ENCODE data around the gene ATP6V0E1.

DNA sequence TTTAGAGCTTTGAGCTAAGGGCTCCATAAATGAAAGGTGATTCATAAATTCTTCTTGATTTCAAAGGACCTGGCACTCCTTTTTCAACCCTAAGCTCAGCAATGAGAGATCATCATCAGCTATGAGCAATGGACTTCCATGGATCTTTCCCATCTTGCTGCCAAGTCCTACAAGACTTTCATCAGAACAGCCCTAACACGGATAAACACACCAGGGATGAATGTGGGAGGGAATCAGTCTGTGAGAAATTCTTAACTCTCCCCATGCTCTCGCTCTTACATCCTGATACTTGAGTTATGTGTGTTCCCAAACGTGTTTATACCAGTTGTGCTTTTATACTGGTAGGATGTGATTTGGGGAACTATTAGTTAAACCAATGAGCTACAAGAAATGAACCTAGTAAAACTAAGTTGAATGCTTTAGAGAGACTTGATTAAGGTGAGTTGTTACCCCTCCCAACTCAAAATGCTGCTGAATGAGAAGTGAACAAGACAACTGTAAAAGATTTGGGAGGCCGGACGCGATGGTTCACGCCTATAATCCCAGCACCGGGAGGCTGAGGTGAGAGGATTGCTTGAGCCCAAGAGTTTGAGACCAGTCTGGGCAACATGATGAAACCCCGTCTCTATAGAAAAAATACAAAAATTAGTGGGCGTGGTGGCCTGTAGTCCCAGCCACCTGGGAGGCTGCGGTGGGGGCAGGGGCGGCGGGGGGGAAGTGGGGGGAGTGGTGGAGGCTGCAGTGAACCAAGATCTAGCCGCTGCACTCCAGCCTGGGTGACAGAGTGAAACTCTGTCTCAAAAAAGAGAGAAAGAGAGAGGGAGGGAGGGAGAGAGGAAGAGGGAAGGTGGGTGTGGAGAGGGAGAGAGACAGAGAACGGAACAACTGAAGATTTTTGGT is 29.5 kb upstream of the ATP6V0E1 start:
- TF ChIP-seq, protein P1, sequence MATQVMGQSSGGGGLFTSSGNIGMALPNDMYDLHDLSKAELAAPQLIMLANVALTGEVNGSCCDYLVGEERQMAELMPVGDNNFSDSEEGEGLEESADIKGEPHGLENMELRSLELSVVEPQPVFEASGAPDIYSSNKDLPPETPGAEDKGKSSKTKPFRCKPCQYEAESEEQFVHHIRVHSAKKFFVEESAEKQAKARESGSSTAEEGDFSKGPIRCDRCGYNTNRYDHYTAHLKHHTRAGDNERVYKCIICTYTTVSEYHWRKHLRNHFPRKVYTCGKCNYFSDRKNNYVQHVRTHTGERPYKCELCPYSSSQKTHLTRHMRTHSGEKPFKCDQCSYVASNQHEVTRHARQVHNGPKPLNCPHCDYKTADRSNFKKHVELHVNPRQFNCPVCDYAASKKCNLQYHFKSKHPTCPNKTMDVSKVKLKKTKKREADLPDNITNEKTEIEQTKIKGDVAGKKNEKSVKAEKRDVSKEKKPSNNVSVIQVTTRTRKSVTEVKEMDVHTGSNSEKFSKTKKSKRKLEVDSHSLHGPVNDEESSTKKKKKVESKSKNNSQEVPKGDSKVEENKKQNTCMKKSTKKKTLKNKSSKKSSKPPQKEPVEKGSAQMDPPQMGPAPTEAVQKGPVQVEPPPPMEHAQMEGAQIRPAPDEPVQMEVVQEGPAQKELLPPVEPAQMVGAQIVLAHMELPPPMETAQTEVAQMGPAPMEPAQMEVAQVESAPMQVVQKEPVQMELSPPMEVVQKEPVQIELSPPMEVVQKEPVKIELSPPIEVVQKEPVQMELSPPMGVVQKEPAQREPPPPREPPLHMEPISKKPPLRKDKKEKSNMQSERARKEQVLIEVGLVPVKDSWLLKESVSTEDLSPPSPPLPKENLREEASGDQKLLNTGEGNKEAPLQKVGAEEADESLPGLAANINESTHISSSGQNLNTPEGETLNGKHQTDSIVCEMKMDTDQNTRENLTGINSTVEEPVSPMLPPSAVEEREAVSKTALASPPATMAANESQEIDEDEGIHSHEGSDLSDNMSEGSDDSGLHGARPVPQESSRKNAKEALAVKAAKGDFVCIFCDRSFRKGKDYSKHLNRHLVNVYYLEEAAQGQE (IDR thresholded peaks at IDR 0.05; ENCODE audit: insufficient read depth in 1 of 2, low read depth in 2 of 2, low read length in 2 of 2) = no peak
- TF ChIP-seq POLR2AphosphoS5 (IDR thresholded peaks at IDR 0.05; ENCODE audit: low read depth, low read length) = no peak; the same call in 1 of the 2 replicates
